ENCODE data around the gene LHFPL3.

LHFPL3 gene

GRCh38 chr7:104382616-104383015 lies 54.2 kb downstream of the LHFPL3 start:
- H3K4me3 ChIP-seq (ENCODE audit: low read depth, low read length), result no peak overlapping the region
- no peak overlapping the region for H3K4me2 ChIP-seq (ENCODE audit: low read length)
- H3K18ac ChIP-seq (ENCODE audit: low read length), result no peak overlapping the region
- no CpG with 5 or more reads among the region's 4 CpGs for WGBS (ENCODE audit: extremely low coverage, insufficient coverage, insufficient read length)
- H3K9ac ChIP-seq (ENCODE audit: low read length), result no peak overlapping the region
- no peaks in the 10 kb centered on the region for H3K36me3 ChIP-seq (ENCODE audit: control insufficient read depth in 1 of 2, insufficient read depth in 2 of 2, low read length in 2 of 2)
- no peak overlapping the region for H3K4ac ChIP-seq (ENCODE audit: low read depth, low read length)
- H2BK120ac ChIP-seq (ENCODE audit: insufficient read depth, low read length, poor library complexity), result no peak overlapping the region
- no peak overlapping the region for H2AFZ ChIP-seq (ENCODE audit: insufficient read depth, low read length, poor library complexity)
- no peak overlapping the region for H3K23ac ChIP-seq (ENCODE audit: low read length)
- H2AK5ac ChIP-seq (ENCODE audit: low read length), result no peak overlapping the region
- no peak overlapping the region for H3K27ac ChIP-seq (ENCODE audit: low read depth, low read length)
- peak in 1 of 2 donors; percentile 2 for DNase-seq
- H4K12ac ChIP-seq (ENCODE audit: low read depth, low read length), result no peak overlapping the region
- no peaks in the 10 kb centered on the region for H3K79me2 ChIP-seq (ENCODE audit: control insufficient read depth, insufficient read depth, low read length, poor library complexity)
- no peak overlapping the region for H4K91ac ChIP-seq (ENCODE audit: low read depth, low read length)
- no peaks in the 10 kb centered on the region for H3K4me1 ChIP-seq (ENCODE audit: control insufficient read depth in 1 of 2, insufficient read depth in 2 of 2, low read length in 2 of 2)
- no peak overlapping the region for H4K8ac ChIP-seq (ENCODE audit: low read depth, low read length)
- H2BK12ac ChIP-seq (ENCODE audit: low read length), result no peak overlapping the region
- no peaks in the 10 kb centered on the region for H3K27me3 ChIP-seq (ENCODE audit: insufficient read depth, low read length)
- no peaks in the 10 kb centered on the region for H3K79me1 ChIP-seq (ENCODE audit: low read length)
- no peak overlapping the region for H3K14ac ChIP-seq (ENCODE audit: low read length)
- H3K9me3 ChIP-seq (ENCODE audit: insufficient read depth, low read depth, low read length), result no peaks in the 10 kb centered on the region
- no peak overlapping the region for H2BK5ac ChIP-seq (ENCODE audit: low read depth, low read length, poor library complexity)

DNA sequence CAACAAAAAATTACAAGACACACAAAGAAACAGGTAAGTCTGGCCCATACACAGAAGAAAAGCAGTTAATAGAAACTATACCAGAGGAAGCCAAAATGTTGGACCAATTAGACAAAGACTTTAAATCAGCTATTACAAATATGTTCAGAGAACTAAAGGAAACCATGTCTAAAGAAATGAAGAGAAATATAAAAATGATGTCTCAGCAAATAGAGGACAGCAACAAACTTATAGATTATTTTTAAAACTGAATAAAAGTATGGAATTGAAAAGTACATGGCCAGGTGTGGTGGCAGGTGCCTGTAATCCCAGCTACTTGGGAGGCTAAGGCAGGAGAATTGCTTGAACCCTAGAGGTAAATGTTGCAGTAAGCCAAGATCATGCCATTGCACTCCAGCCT lies 58.5 kb downstream of the LHFPL3 start:
- no peak overlapping the region for H3K9ac ChIP-seq (ENCODE audit: low read length)
- no peaks in the 10 kb centered on the region for H3K9me3 ChIP-seq (ENCODE audit: insufficient read depth, low read depth, low read length)
- no peak overlapping the region for H3K14ac ChIP-seq (ENCODE audit: low read length)
- H2AFZ ChIP-seq (ENCODE audit: insufficient read depth, low read length, poor library complexity), result no peak overlapping the region
- H2BK5ac ChIP-seq (ENCODE audit: low read depth, low read length, poor library complexity), result no peak overlapping the region
- H4K8ac ChIP-seq (ENCODE audit: low read depth, low read length), result no peak overlapping the region
- H3K79me1 ChIP-seq (ENCODE audit: low read length), result no peaks in the 10 kb centered on the region
- DNase-seq, result no peak
- no peak overlapping the region for H2BK120ac ChIP-seq (ENCODE audit: insufficient read depth, low read length, poor library complexity)
- H4K91ac ChIP-seq (ENCODE audit: low read depth, low read length), result no peak overlapping the region
- H4K12ac ChIP-seq (ENCODE audit: low read depth, low read length), result no peak overlapping the region
- no peak overlapping the region for H2BK12ac ChIP-seq (ENCODE audit: low read length)
- H3K23ac ChIP-seq (ENCODE audit: low read length), result no peak overlapping the region
- no peaks in the 10 kb centered on the region for H3K4me1 ChIP-seq (ENCODE audit: control insufficient read depth in 1 of 2, insufficient read depth in 2 of 2, low read length in 2 of 2)
- H3K27ac ChIP-seq (ENCODE audit: low read depth, low read length), result no peak overlapping the region
- H3K18ac ChIP-seq (ENCODE audit: low read length), result no peak overlapping the region
- H3K79me2 ChIP-seq (ENCODE audit: control insufficient read depth, insufficient read depth, low read length, poor library complexity), result no peaks in the 10 kb centered on the region
- no peak overlapping the region for H2AK5ac ChIP-seq (ENCODE audit: low read length)
- H3K36me3 ChIP-seq (ENCODE audit: control insufficient read depth in 1 of 2, insufficient read depth in 2 of 2, low read length in 2 of 2), result no peaks in the 10 kb centered on the region
- H3K4me3 ChIP-seq (ENCODE audit: low read depth, low read length), result no peak overlapping the region
- no peaks in the 10 kb centered on the region for H3K27me3 ChIP-seq (ENCODE audit: insufficient read depth, low read length)
- no peak overlapping the region for H3K4me2 ChIP-seq (ENCODE audit: low read length)
- H3K4ac ChIP-seq (ENCODE audit: low read depth, low read length), result no peak overlapping the region

DNA sequence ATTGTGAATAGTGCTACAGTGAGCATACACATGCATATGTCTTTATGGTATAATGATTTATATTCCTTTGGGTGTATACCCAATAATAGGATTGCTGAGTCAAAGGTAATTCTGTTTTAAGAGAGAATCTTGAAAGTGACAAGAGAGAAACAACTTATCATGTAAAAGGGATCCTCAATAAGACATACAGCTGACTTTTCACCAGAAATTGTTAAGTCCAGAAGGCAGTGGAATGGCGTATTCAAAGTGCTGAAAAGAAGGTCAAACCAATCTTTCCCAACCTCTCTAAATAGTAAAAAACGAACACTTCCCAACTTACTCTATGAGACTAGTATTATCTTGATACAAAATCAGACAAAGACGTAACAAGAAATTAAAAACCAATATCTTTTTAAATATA lies 59.8 kb downstream of the LHFPL3 start:
- H3K4me2 ChIP-seq (ENCODE audit: low read length), result no peak overlapping the region
- no peak overlapping the region for H4K8ac ChIP-seq (ENCODE audit: low read depth, low read length)
- H3K9ac ChIP-seq (ENCODE audit: low read length), result no peak overlapping the region
- no peak overlapping the region for H3K27ac ChIP-seq (ENCODE audit: low read depth, low read length)
- H3K4ac ChIP-seq (ENCODE audit: low read depth, low read length), result no peak overlapping the region
- no peak overlapping the region for H2AFZ ChIP-seq (ENCODE audit: insufficient read depth, low read length, poor library complexity)
- no peak overlapping the region for H3K4me3 ChIP-seq (ENCODE audit: low read depth, low read length)
- no peak overlapping the region for H3K18ac ChIP-seq (ENCODE audit: low read length)
- no CpG with 5 or more reads among the region's 3 CpGs for WGBS (ENCODE audit: extremely low coverage, insufficient coverage, insufficient read length)
- H3K27me3 ChIP-seq (ENCODE audit: insufficient read depth, low read length), result no peaks in the 10 kb centered on the region
- no peak overlapping the region for H4K91ac ChIP-seq (ENCODE audit: low read depth, low read length)
- no peak overlapping the region for H2BK5ac ChIP-seq (ENCODE audit: low read depth, low read length, poor library complexity)
- no peaks in the 10 kb centered on the region for H3K36me3 ChIP-seq (ENCODE audit: control insufficient read depth in 1 of 2, insufficient read depth in 2 of 2, low read length in 2 of 2)
- H3K4me1 ChIP-seq (ENCODE audit: control insufficient read depth in 1 of 2, insufficient read depth in 2 of 2, low read length in 2 of 2), result no peaks in the 10 kb centered on the region
- H2AK5ac ChIP-seq (ENCODE audit: low read length), result no peak overlapping the region
- no peak for DNase-seq
- H3K9me3 ChIP-seq (ENCODE audit: insufficient read depth, low read depth, low read length), result no peaks in the 10 kb centered on the region
- H3K79me1 ChIP-seq (ENCODE audit: low read length), result no peaks in the 10 kb centered on the region
- no peak overlapping the region for H3K23ac ChIP-seq (ENCODE audit: low read length)
- H2BK120ac ChIP-seq (ENCODE audit: insufficient read depth, low read length, poor library complexity), result no peak overlapping the region
- H4K12ac ChIP-seq (ENCODE audit: low read depth, low read length), result no peak overlapping the region
- no peaks in the 10 kb centered on the region for H3K79me2 ChIP-seq (ENCODE audit: control insufficient read depth, insufficient read depth, low read length, poor library complexity)
- no peak overlapping the region for H2BK12ac ChIP-seq (ENCODE audit: low read length)
- H3K14ac ChIP-seq (ENCODE audit: low read length), result no peak overlapping the region

DNA sequence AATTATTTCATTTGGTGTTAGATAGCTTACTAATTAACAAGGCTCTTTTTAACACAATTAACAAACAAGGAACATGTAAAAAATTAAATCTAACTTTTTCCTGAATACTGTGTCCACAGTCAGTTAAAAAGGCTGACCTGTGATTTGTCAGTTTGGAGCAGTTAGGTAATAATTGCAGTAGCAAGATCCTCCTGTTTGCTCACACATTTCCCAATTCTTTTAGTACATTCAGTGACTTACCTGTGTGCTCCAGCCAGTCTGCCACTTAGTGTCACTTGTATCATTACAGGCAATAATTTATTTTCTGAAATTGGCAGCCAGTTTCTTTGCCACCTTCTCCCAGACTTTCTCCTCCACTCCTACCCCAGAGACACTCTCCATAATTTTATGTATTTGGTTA lies 66.8 kb downstream of the LHFPL3 start:
- Histone ChIP-seq H3K14ac (ENCODE audit: low read length) (no peak overlapping the region), H4K91ac (ENCODE audit: low read depth, low read length) (no peak overlapping the region), H2AK5ac (ENCODE audit: low read length) (no peak overlapping the region), H4K12ac (ENCODE audit: low read depth, low read length) (no peak overlapping the region), H3K23ac (ENCODE audit: low read length) (no peak overlapping the region), H3K9ac (ENCODE audit: low read length) (no peak overlapping the region), H3K79me1 (ENCODE audit: low read length) (no peaks in the 10 kb centered on the region), H4K8ac (ENCODE audit: low read depth, low read length) (no peak overlapping the region), H3K4ac (ENCODE audit: low read depth, low read length) (no peak overlapping the region), H3K36me3 (ENCODE audit: control insufficient read depth in 1 of 2, insufficient read depth in 2 of 2, low read length in 2 of 2) (no peaks in the 10 kb centered on the region), H3K79me2 (ENCODE audit: control insufficient read depth, insufficient read depth, low read length, poor library complexity) (no peaks in the 10 kb centered on the region), H2BK12ac (ENCODE audit: low read length) (no peak overlapping the region), H2BK5ac (ENCODE audit: low read depth, low read length, poor library complexity) (no peak overlapping the region), H3K4me2 (ENCODE audit: low read length) (no peak overlapping the region), H3K9me3 (ENCODE audit: insufficient read depth, low read depth, low read length) (no peaks in the 10 kb centered on the region), H3K18ac (ENCODE audit: low read length) (no peak overlapping the region), H2AFZ (ENCODE audit: insufficient read depth, low read length, poor library complexity) (no peak overlapping the region), H3K4me1 (ENCODE audit: control insufficient read depth in 1 of 2, insufficient read depth in 2 of 2, low read length in 2 of 2) (peaks cover 0 to 3% of the 10 kb centered on the region in 2 experiments), H2BK120ac (ENCODE audit: insufficient read depth, low read length, poor library complexity) (no peak overlapping the region), H3K27ac (ENCODE audit: low read depth, low read length) (no peak overlapping the region), H3K4me3 (ENCODE audit: low read depth, low read length) (no peak overlapping the region), H3K27me3 (ENCODE audit: insufficient read depth, low read length) (no peaks in the 10 kb centered on the region)
- DNase-seq, result no peak

DNA sequence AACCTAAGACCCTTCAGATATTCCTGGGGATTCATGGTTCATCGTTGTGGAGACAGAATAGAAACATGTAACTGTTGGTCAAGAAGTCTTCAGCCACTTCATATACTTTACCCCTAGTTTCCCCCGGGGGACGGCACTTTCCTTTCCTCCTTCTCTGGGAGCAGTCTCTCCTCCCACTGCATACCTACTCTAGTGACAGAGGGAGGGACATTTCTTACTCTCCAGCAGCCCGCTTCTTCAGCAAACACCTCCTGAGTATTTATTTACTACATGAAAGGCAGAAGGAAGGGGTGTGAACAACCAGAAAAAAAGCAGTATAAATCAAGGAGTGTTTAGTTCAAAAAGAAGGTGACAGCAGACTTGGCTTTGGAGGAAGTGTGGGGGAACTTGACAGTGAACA lies 69.0 kb downstream of the LHFPL3 start:
- no peaks in the 10 kb centered on the region for H3K9me3 ChIP-seq (ENCODE audit: insufficient read depth, low read depth, low read length)
- no peak overlapping the region for H3K14ac ChIP-seq (ENCODE audit: low read length)
- no peaks in the 10 kb centered on the region for H3K36me3 ChIP-seq (ENCODE audit: control insufficient read depth in 1 of 2, insufficient read depth in 2 of 2, low read length in 2 of 2)
- H2BK120ac ChIP-seq (ENCODE audit: insufficient read depth, low read length, poor library complexity), result no peak overlapping the region
- no peak overlapping the region for H3K27ac ChIP-seq (ENCODE audit: low read depth, low read length)
- no peaks in the 10 kb centered on the region for H3K79me1 ChIP-seq (ENCODE audit: low read length)
- no peak overlapping the region for H4K12ac ChIP-seq (ENCODE audit: low read depth, low read length)
- H3K4me2 ChIP-seq (ENCODE audit: low read length), result no peak overlapping the region
- H4K8ac ChIP-seq (ENCODE audit: low read depth, low read length), result no peak overlapping the region
- no peak overlapping the region for H3K18ac ChIP-seq (ENCODE audit: low read length)
- WGBS (ENCODE audit: extremely low coverage, insufficient coverage, insufficient read length), result no CpG with 5 or more reads among the region's 4 CpGs
- no peak for DNase-seq
- peaks cover 0 to 3% of the 10 kb centered on the region in 2 experiments for H3K4me1 ChIP-seq (ENCODE audit: control insufficient read depth in 1 of 2, insufficient read depth in 2 of 2, low read length in 2 of 2)
- no peak overlapping the region for H2AK5ac ChIP-seq (ENCODE audit: low read length)
- H4K91ac ChIP-seq (ENCODE audit: low read depth, low read length), result no peak overlapping the region
- no peak overlapping the region for H3K9ac ChIP-seq (ENCODE audit: low read length)
- H2BK5ac ChIP-seq (ENCODE audit: low read depth, low read length, poor library complexity), result no peak overlapping the region
- H3K27me3 ChIP-seq (ENCODE audit: insufficient read depth, low read length), result no peaks in the 10 kb centered on the region
- no peak overlapping the region for H3K23ac ChIP-seq (ENCODE audit: low read length)
- H2AFZ ChIP-seq (ENCODE audit: insufficient read depth, low read length, poor library complexity), result no peak overlapping the region
- H3K79me2 ChIP-seq (ENCODE audit: control insufficient read depth, insufficient read depth, low read length, poor library complexity), result no peaks in the 10 kb centered on the region
- no peak overlapping the region for H3K4me3 ChIP-seq (ENCODE audit: low read depth, low read length)
- no peak overlapping the region for H2BK12ac ChIP-seq (ENCODE audit: low read length)
- no peak overlapping the region for H3K4ac ChIP-seq (ENCODE audit: low read depth, low read length)

Measured in trophoblast cell (in vitro differentiated cells and primary cell).